NCI-H524 (cell line): Measurements from ENCODE around the gene NIPAL3.
"Not testable (repeated sequence)": the region's sequence is repeated elsewhere in the genome, so short reads cannot be mapped to it uniquely, and the experiment has no call there.

Experiments
- DNase-seq, 2 experiments: peaks; one replicate each; lab custom pipeline; 2025; lab: John Stamatoyannopoulos, UW

The NIPAL3 gene

DNA sequence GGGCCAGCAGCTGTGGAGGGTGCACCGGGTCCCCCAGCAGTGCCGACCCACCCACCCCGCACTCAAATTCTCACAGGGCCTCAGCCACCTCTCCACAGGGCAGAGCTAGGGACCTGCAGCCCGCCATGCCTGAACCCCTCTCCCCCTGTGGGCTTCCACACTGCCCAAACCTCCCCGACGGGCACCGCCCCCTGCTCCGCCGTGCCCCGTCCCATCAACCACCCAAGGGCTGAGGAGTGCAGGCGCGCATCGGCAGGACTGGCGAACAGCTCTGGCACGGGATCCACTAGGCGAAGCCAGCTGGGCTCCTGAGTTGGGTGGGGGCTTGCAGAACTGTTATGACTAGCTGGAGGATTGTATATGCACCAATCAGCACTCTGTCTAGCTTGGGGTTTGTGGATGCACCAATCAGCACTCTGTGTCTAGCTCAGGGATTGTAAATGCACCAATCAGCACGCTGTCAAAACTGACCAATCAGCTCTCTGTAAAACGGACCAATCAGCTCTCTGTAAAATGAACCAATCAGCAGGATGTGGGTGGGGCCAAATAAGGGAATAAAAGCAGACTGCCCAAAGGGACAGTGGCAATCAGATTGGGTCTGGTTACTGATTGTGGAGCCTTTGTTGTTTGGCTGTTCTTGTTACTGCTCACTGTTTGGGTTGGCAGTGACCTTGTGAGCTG, 74.6 kb downstream of the NIPAL3 start:
- DNase-seq, result no peak

DNA sequence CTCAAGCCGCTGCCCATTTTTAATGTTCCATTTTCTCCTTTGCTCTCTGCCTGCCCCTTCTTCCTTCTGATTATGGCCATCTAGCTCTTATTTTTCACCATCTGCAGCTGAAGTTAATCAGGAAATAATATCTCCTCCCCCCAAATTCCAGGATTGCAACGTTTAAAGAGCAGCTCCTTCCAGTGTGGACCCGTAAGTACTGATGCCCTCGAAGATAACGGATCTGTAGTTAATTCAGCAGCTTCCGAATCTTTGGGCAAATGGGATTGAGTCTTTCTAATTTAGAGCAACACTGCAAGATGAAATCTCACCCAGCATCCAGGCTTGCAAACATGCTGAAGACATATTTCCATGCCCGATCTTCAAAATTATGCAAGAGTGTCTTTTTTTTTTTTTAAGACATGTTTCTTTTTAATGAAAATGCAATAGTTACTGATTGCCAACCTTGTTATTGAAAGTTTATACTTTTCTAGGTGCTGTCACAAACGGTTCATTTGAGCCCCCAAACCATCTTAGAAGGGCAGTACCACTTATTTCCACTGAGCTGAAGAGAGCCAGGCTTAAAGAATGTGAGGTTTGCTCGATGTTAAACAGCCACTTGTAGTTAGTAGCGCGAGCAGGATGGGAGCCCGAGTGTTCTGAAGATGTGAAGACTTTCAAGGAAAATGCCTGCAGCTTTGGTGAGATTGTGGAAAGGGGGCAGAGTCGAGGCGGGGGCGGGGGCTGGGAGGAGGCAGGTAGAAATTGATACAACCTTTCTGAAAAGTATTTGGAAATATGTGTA, 76.2 kb downstream of the NIPAL3 start:
- DNase-seq, result peak in 1 of 2 experiments; percentile 12

- DNase-seq, result not testable (repeated sequence)
Measured at GRCh38 chr1:24492935-24493334, 77.3 kb downstream of the NIPAL3 start.

GRCh38 chr1:24493785-24494184, 78.2 kb downstream of the NIPAL3 start:
- DNase-seq, result no peak

GRCh38 chr1:24498589-24498988, 83.0 kb downstream of the NIPAL3 start:
- DNase-seq, result no peak

- no peak for DNase-seq
Measured at GRCh38 chr1:24500448-24501048, 84.9 kb downstream of the NIPAL3 start.

DNA sequence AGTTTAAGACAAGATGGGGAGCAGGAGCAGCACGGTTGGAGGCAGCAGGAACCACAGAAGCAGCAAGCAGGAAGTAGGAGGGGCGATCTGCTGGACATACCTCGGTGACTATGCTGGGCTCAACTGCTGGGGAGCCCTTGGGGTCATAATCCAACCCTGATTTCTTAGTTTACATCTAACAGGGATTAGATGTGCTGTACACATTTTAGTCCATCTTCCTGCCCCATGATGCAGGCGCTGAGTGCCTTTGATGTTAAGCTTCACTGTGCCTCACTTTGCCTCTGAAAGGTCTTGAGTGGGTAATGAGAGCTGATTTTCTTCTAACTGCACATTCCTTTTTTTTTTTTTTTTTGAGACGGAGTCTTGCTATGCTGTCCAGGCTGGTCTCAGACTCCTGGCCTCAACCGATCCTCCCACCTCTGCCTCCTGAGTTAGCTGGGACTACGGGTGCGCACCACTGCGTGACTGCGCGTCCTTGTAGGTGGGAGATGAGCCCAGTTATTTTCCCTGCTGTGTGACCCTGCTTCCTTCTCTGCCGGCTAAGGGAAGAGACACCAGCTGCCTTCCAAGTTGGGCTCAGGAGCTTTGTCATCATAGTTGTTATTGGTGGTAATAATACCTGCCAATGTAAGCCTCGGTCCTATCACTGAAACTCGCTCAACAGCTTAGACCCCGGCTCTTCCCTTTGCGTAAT, 85.9 kb downstream of the NIPAL3 start:
- DNase-seq, result no peak

DNA sequence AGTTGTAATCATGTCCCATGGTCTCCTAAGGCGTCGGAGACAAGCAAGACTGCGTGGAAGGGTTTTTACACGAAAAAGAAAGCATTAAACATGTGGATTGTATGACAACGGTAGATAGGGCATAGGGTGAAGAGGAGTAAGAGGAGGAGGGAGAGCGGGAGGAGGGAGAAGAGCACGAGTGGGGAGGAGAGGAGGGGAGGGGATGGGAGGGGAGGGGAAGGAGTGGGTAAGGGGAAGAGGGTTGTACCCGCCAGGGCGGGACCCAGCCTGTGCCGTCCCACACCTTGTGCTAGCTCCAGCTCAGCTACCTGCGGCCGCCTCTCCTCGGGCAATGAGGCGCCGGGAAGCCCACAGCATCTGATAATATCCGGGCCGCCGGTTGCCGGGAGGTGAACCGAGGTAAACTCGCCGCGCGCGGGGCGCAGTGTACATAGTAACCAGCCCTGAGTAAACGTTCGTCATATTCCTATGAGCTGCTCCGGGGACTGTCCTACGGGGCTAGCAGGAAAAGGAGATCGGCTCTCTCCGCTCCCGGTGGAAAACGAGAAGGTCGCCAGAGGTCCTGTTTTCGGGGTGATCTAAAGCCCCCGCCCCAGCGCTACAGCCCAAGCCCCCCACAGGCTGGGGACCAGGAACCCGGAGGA, 86.6 kb downstream of the NIPAL3 start:
- peak in 1 of 2 experiments; percentile 60 for DNase-seq

- peak; percentile 59 to 85 for DNase-seq
Measured at GRCh38 chr1:24502709-24503058, 87.1 kb downstream of the NIPAL3 start, which contains the start of gene RCAN3. Gene RCAN3, plus strand, starts transcription at chr1:24502836. Its CDS starts 11,537 bp downstream, at chr1:24514373.

GRCh38 chr1:24503059-24503751, 87.6 kb downstream of the NIPAL3 start:
- DNase-seq, result peak in 1 of 2 experiments; percentile 19

DNA sequence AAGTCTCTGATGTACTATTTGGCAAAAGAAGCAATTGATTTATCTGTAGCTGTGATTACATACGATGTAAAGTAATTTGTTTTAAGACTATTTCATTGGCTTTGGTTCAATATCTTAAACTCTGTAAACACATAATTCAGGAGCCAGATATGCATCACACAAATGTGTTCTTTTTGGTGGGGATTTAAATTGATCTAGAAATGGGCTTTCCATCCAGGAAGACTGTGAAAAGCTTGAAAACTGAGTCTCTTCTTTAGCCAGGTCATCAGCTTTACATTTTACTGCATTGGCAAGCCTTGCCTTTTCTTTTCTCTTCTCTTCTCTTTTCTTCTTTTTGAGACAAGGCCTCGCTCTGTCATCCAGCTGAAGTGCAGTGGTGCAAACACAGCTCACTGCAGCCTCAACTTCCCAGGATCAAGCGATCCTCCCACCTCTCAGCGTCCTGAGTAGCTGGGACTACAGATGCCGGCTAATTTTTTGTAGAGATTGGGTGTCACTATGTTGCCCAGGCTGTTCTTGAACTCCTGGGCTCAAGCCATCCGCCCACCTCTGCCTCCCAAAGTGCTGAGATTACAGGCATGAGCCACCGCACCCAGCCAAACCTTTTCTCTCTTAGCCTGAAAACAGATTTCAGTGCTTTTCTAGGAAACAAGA, 88.4 kb downstream of the NIPAL3 start:
- DNase-seq, result no peak

DNA sequence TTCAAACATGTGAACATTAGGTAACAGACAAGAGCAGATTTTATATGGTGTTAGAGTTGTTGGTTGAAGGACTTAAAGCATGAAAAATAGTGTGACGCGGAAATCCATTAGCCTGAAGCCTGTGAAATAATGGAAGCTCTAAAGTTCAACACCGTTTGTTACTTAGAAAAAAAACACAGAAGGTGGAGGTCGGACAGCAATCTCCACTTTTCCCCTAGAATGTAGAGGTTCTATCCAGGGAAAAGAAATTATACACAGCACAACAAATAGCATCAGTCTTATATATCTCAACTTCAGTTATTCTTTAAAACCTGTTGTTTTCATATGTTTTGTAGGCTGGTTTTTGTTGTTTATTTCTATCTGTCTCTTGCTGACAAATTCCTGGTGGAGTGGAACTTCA, 89.0 kb downstream of the NIPAL3 start:
- no peak for DNase-seq

- peak; percentile 74 to 86 for DNase-seq
Measured at GRCh38 chr1:24505816-24506215, 90.2 kb downstream of the NIPAL3 start.

DNA sequence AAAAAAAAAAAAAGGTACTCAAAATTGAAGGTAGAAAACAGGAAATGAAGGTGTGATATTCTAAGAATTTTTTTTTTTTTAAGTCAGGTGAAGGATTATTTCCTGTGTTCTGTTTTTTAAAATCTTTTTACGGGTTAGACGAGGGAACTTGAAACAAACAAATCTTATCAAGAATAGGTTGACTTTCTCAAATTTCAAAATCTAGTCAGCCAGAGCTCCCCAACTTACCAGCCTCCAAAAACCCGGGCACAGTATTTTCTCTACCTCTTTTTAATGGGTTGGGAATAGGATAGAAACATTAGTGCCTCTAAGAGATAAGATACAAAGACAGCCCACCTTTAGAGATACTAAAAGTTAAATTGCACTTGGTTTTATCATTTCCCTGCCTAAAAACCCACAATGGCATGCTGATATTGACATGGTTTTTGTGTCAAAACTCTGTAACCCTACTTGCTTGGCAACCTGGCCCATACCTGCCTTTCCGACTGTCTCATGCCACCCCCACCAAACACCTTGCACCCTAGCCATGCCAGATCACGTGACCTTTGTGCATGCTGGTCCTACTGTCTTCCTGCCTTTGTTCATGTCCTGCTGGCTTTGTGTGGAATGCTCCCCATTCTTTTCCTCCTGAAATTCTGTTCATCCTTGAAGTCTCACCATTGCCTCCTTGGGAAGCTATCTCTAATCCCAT, 91.2 kb downstream of the NIPAL3 start:
- DNase-seq, result no peak

DNA sequence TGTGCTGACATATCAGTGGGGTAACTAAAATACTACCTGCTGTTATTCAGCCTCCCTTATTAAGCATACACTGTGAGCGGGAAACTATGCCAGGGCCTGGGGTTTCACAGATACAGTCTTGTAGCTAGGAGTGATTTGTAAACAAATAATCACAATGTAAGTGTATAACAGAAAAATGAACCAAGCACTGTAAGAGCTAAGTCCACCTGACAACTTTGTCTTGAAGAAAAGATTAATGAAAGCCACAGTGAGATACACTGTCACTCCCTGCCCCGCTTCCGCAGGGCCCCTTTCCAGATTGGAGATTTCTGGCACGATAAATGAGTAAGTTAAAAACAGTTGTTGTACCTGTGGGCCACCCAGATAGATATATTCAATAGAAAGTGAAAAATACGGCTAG, 91.8 kb downstream of the NIPAL3 start:
- no peak for DNase-seq

DNA sequence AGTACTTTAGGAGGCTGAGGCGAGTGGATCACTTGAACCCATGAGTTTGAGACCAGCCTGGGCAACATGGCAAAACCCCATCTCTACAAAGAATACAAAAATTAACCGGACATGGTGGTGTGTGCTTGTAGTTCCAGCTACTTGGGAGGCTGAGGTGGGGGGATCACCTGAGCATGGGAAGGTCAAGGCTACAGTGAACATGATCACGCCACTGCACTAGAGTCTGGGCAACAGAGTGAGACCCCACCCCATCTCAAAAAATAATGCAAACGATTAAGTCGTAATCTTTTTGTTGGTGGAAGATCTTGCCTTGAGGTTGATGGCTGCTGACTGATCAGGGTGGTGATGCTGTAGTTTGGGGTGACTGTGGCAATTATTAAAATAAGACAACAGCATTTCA, 93.3 kb downstream of the NIPAL3 start:
- no peak for DNase-seq

DNA sequence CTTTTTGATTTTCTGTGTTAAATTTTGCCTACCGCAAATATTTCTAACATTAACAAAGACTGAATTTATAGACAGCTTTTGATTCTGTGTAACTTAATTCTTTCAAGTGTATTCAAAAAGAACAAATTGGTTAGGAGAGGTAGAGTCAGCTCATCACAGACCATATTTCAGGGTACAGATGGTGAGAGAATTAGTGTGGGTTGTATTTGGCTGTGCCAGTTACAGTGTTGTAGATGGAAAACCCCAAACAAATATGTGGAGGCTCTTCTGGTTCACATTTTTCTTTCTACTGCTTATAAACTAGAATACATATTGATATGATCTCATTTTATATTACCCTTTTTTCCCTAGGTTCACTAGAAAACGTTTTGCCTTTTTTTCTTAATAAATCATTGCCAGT, 98.1 kb downstream of the NIPAL3 start:
- peak in 1 of 2 experiments; percentile 28 for DNase-seq

GRCh38 chr1:24514946-24515345, 99.3 kb downstream of the NIPAL3 start:
- no peak for DNase-seq

GRCh38 chr1:24515671-24516209, 100.1 kb downstream of the NIPAL3 start:
- DNase-seq, result not testable (repeated sequence)

- DNase-seq, result no peak
Measured at GRCh38 chr1:24516506-24516905, 100.9 kb downstream of the NIPAL3 start.
